T-cell (primary cell): ENCODE data around the gene GOT2. TPM values are rescaled to one million over a fixed set of nuclear protein-coding genes. Genes with fewer than 3 reads are reported as not detected.
A peak's percentile ranks its signal among the peaks of the same experiment; 100 is the strongest.

ENCODE experiments used
- ATAC-seq, 4 experiments: fragments of 200-7000 bp in 3 of 4; fragments of 150-1000 bp in 1 of 4; cut with Tn5 transposase; replicated peaks in 1 of 4; 1 replicate in 3 of 4; 2 replicates in 1 of 4; pipeline ENCODE4 v1.10.0; 2021; ENCODE audit warnings: moderate library complexity in 3 of 4, mild to moderate bottlenecking in 2 of 4, moderate number of reproducible peaks in 1 of 4
- CTCF ChIA-PET, 2 donors: fragments of 300-600 bp; sonication (Branson Sonifier 250); formaldehyde crosslinking; loops; one replicate each; lab custom pipeline; 2022; ENCODE audit warnings: antibody characterized with exemption in 2 of 2; lab: Charles Lee
- POLR2A ChIA-PET, 2 donors: fragments of 300-600 bp; sonication (Branson Sonifier 250); formaldehyde crosslinking; loops; one replicate each; lab custom pipeline; 2022; ENCODE audit warnings: antibody characterized with exemption in 2 of 2; lab: Charles Lee
- DNase-seq, 35 experiments: peaks; one replicate each; pipeline versions ENCODE4 v3.0.0 to v3.0.0-alpha.2; 2013 to 2023
- H3K27ac ChIP-seq: one replicate; pipeline ENCODE4 v1.5.1; 2013; ENCODE audit warnings: low read length
- H3K27me3 ChIP-seq, 2 experiments: replicated peaks in 1 of 2; 1 replicate in 1 of 2; 2 replicates in 1 of 2; pipeline versions ENCODE4 v1.6.1 to v1.7.0; 2013; ENCODE audit warnings: low read length in 1 of 2, mixed read lengths in 1 of 2; ENCODE audit not compliant: control insufficient read depth in 2 of 2, insufficient read depth in 2 of 2; ENCODE audit errors: extremely low read depth in 1 of 2
- H3K36me3 ChIP-seq, 2 donors: 1 replicate in 1 of 2; 2 replicates in 1 of 2; pipeline versions ENCODE4 v1.6.1 to v1.7.0; 2013; ENCODE audit warnings: low read length in 1 of 2; ENCODE audit not compliant: control insufficient read depth in 2 of 2, insufficient read depth in 1 of 2; ENCODE audit errors: extremely low read depth in 1 of 2
- H3K4me1 ChIP-seq, 2 experiments: 1 replicate in 1 of 2; 2 replicates in 1 of 2; pipeline versions ENCODE4 v1.6.1 to v1.7.0; 2013; ENCODE audit warnings: low read length in 2 of 2, mixed read lengths in 1 of 2; ENCODE audit not compliant: insufficient read depth in 2 of 2, control insufficient read depth in 1 of 2; ENCODE audit errors: extremely low read depth in 1 of 2
- H3K4me3 ChIP-seq, 2 donors: 1 replicate in 1 of 2; 2 replicates in 1 of 2; pipeline versions ENCODE4 v1.5.1 to v1.7.0; 2013; ENCODE audit warnings: mild to moderate bottlenecking in 2 of 2, low read length in 1 of 2, moderate library complexity in 1 of 2; ENCODE audit not compliant: control insufficient read depth in 1 of 2; ENCODE audit errors: extremely low read depth in 1 of 2
- H3K9me3 ChIP-seq: 2 replicates; pipeline ENCODE4 v1.7.0; 2013
- H3K27ac Mint-ChIP-seq, 2 donors: one replicate each; pipeline ENCODE4 v1.8.0; 2020 to 2021; ENCODE audit warnings: mild to moderate bottlenecking in 2 of 2, mixed read lengths in 2 of 2
- H3K27me3 Mint-ChIP-seq, 2 donors: one replicate each; pipeline ENCODE4 v1.8.0; 2021 to 2022; ENCODE audit warnings: mixed read lengths in 2 of 2
- H3K36me3 Mint-ChIP-seq: one replicate; pipeline ENCODE4 v1.8.0; 2021; ENCODE audit warnings: mixed read lengths
- H3K4me1 Mint-ChIP-seq, 3 donors: one replicate each; pipeline ENCODE4 v1.8.0; 2020 to 2022; ENCODE audit warnings: mixed read lengths in 3 of 3, mild to moderate bottlenecking in 1 of 3
- H3K4me3 Mint-ChIP-seq, 3 donors: one replicate each; pipeline ENCODE4 v1.8.0; 2020 to 2022; ENCODE audit warnings: mild to moderate bottlenecking in 3 of 3, mixed read lengths in 3 of 3, moderate library complexity in 3 of 3
- H3K9me3 Mint-ChIP-seq, 3 donors: one replicate each; pipeline ENCODE4 v1.8.0; 2020 to 2022; ENCODE audit warnings: mixed read lengths in 3 of 3
- WGBS: methylation state at CpG from one replicate; pipeline ENCODE4 v1.1.5; 2013; ENCODE audit warnings: missing lambda C conversion rate; ENCODE audit not compliant: insufficient coverage; 5-methylcytosine and 5-hydroxymethylcytosine counted together
- total RNA-seq, 35 experiments: library from RNA in 6 of 35; stranded (reverse) in 6 of 35; fragments of 120-200 nt in 1 of 35; gene quantifications; one replicate each; pipeline versions ENCODE4 v1.2.1 to v1.2.4 and lab custom pipeline; 2013 to 2026

Gene GOT2
- total RNA-seq, 5 donors from 2014 or later (not counting 1 experiment from before 2014, with no cell fraction given) = 29.2 to 43.4 (median 42.0) TPM

DNA sequence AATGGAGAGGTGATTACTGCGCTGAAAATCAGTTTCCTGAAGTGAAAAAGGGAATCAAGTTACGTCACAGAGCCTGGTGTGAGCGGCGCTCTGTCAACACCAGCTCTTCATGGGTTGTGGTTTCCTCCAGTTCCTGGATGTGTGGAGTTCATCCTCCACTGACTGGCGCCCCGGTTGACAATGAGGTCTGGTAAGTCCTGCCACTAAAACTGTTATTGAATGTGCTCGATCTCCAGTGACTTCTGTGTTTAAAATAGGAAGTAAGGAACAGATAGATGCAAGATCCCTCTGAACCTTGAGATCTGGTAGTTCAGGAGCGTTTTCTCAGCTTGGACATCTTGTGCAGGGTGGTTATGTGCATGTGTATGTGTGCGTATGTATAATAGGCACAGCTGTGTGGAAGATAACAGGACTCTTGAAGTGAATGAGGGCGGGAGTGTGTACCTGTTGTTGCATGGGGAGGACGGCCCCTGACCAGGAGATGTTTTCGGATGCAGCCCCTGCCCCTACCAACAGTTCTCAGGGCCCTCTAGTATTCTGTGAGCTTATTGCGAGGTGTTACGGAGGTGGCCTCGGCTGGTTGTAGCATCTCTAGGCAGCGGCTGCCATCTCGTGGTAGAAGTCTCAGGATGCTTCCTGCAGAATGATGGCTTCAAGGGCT is 22.0 kb upstream of the GOT2 start:
- Histone ChIP-seq H3K4me1 (peaks cover 0 to 7% of the 10 kb centered on the region in 2 experiments), H3K9me3 (no peaks in the 10 kb centered on the region), H3K27me3 (peaks cover 0 to 2% of the 10 kb centered on the region in 2 experiments), H3K27ac (peak overlapping the region; percentile 30), H3K36me3 (no peaks in the 10 kb centered on the region), H3K4me3 (peak overlapping the region in 1 of 2 donors; percentile 16)
- Mint-ChIP-seq H3K27ac (peak overlapping the region; percentile 79 to 85), H3K36me3 (no peaks in the 10 kb centered on the region), H3K27me3 (no peaks in the 10 kb centered on the region), H3K9me3 (no peaks in the 10 kb centered on the region), H3K4me1 (peaks cover 9% of the 10 kb centered on the region in 3 donors), H3K4me3 (peak overlapping the region; percentile 51 to 62 (median 61))
- WGBS = 5% methylated on average over 13 of the region's 17 CpGs
- ChIA-PET CTCF (interaction anchor here (0.5 to 2.6 kb wide), 31 partner anchors 11 to 856 kb away, joined by 3 to 28 read pairs (median 4); partner anchors contain the start of genes CFAP20 (in 1 of the 2), GINS3 (in 1 of the 2), SETD6 (in 1 of the 2) and SLC38A7 (in 1 of the 2)), POLR2A (interaction anchor here (0.5 kb wide), 2 partner anchors 176 to 178 kb away, joined by 3 read pairs; no protein-coding TSS in a partner anchor)
- DNase-seq = peak; percentile 55 to 87 (median 73)
- peak; percentile 88 to 95 (median 95) for ATAC-seq

GRCh38 chr16:58753711-58754134 is 19.6 kb upstream of the GOT2 start:
- CTCF ChIA-PET = no interaction called here

GRCh38 chr16:58744497-58744896 is 10.4 kb upstream of the GOT2 start:
- Histone ChIP-seq H3K4me3 (no peak overlapping the region), H3K27me3 (peaks cover 0 to 4% of the 10 kb centered on the region in 2 experiments), H3K36me3 (no peaks in the 10 kb centered on the region), H3K9me3 (no peaks in the 10 kb centered on the region), H3K4me1 (no peaks in the 10 kb centered on the region), H3K27ac (no peak overlapping the region)
- H3K36me3 Mint-ChIP-seq = no peaks in the 10 kb centered on the region
- no peaks in the 10 kb centered on the region for H3K4me1 Mint-ChIP-seq
- no peak overlapping the region for H3K27ac Mint-ChIP-seq
- no peak overlapping the region for H3K4me3 Mint-ChIP-seq
- no peaks in the 10 kb centered on the region for H3K9me3 Mint-ChIP-seq
- CTCF ChIA-PET = interaction anchor here (1.0 to 1.4 kb wide), 2 partner anchors 12 kb away, joined by 3 to 4 read pairs; no protein-coding TSS in a partner anchor
- ATAC-seq = no peak
- WGBS = 100% methylated on average over 2 of the region's 7 CpGs
- POLR2A ChIA-PET = no interaction called here
- H3K27me3 Mint-ChIP-seq = peaks cover 0 to 2% of the 10 kb centered on the region in 2 donors
- DNase-seq = no peak

More at GRCh38 chr16:58753711-58754134, 19.6 kb upstream of the GOT2 start:
- H3K9me3 ChIP-seq = no peaks in the 10 kb centered on the region
- no peaks in the 10 kb centered on the region for H3K36me3 Mint-ChIP-seq
- H3K27me3 ChIP-seq = peaks cover 0 to 2% of the 10 kb centered on the region in 2 experiments
- H3K27me3 Mint-ChIP-seq = no peaks in the 10 kb centered on the region
- H3K4me1 Mint-ChIP-seq = peaks cover 9% of the 10 kb centered on the region in 3 donors
- H3K27ac Mint-ChIP-seq = no peak overlapping the region
- H3K4me1 ChIP-seq = peaks cover 0 to 7% of the 10 kb centered on the region in 2 experiments
- H3K9me3 Mint-ChIP-seq = no peaks in the 10 kb centered on the region
- no peak overlapping the region for H3K27ac ChIP-seq
- WGBS = 81% methylated on average over 8 of the region's 9 CpGs
- no peak overlapping the region for H3K4me3 ChIP-seq
- DNase-seq (no peak), ATAC-seq (no peak)
- H3K4me3 Mint-ChIP-seq = no peak overlapping the region
- POLR2A ChIA-PET = no interaction called here
- no peaks in the 10 kb centered on the region for H3K36me3 ChIP-seq

DNA sequence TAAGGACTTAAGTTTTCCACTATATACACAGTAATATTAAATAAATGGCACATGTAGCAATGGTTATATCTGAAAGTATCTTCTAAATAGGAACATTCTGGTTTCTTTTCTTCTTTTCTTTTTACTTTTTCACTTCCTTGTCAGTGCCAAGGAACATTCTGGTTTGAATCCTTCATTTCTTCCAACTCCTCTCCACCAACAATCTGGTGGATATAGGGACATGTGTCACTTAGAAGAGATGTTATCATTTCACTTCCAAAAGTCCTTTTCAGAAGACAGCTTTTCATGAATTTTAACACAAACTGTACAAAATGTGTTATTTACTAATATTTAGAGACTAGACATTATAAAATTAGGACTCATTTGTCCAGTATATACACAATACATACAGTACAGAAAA is 7.9 kb upstream of the GOT2 start:
- no peaks in the 10 kb centered on the region for H3K36me3 Mint-ChIP-seq
- ATAC-seq = no peak
- CTCF ChIA-PET = no interaction called here

GRCh38 chr16:58741166-58741565 is 7.0 kb upstream of the GOT2 start:
- DNase-seq (no peak), ATAC-seq (no peak)
- peaks cover 0 to 5% of the 10 kb centered on the region in 2 donors for H3K27me3 Mint-ChIP-seq
- H3K9me3 Mint-ChIP-seq = no peaks in the 10 kb centered on the region
- H3K9me3 ChIP-seq = no peaks in the 10 kb centered on the region
- CTCF ChIA-PET = no interaction called here
- no peaks in the 10 kb centered on the region for H3K36me3 Mint-ChIP-seq
- POLR2A ChIA-PET = interaction anchor here in 1 of 2 donors (0.6 kb wide), 1 partner anchor 189 kb away, joined by 3 read pairs; no protein-coding TSS in a partner anchor
- no peak overlapping the region for H3K4me3 Mint-ChIP-seq
- no peak overlapping the region for H3K27ac ChIP-seq
- no CpG with 5 or more reads among the region's 3 CpGs for WGBS
- H3K27ac Mint-ChIP-seq = no peak overlapping the region
- no peaks in the 10 kb centered on the region for H3K36me3 ChIP-seq
- no peaks in the 10 kb centered on the region for H3K4me1 Mint-ChIP-seq
- peaks cover 0 to 4% of the 10 kb centered on the region in 2 experiments for H3K27me3 ChIP-seq
- no peak overlapping the region for H3K4me3 ChIP-seq
- no peaks in the 10 kb centered on the region for H3K4me1 ChIP-seq

More for the DNA sequence above, 7.9 kb upstream of the GOT2 start:
- Mint-ChIP-seq H3K4me3 (no peak overlapping the region), H3K27me3 (peaks cover 0 to 5% of the 10 kb centered on the region in 2 donors), H3K9me3 (no peaks in the 10 kb centered on the region), H3K27ac (no peak overlapping the region), H3K4me1 (no peaks in the 10 kb centered on the region)
- no peaks in the 10 kb centered on the region for H3K4me1 ChIP-seq
- H3K9me3 ChIP-seq = no peaks in the 10 kb centered on the region
- H3K27ac ChIP-seq = no peak overlapping the region
- peaks cover 0 to 4% of the 10 kb centered on the region in 2 experiments for H3K27me3 ChIP-seq
- H3K4me3 ChIP-seq = no peak overlapping the region
- POLR2A ChIA-PET = no interaction called here
- no peaks in the 10 kb centered on the region for H3K36me3 ChIP-seq
- no peak for DNase-seq

DNA sequence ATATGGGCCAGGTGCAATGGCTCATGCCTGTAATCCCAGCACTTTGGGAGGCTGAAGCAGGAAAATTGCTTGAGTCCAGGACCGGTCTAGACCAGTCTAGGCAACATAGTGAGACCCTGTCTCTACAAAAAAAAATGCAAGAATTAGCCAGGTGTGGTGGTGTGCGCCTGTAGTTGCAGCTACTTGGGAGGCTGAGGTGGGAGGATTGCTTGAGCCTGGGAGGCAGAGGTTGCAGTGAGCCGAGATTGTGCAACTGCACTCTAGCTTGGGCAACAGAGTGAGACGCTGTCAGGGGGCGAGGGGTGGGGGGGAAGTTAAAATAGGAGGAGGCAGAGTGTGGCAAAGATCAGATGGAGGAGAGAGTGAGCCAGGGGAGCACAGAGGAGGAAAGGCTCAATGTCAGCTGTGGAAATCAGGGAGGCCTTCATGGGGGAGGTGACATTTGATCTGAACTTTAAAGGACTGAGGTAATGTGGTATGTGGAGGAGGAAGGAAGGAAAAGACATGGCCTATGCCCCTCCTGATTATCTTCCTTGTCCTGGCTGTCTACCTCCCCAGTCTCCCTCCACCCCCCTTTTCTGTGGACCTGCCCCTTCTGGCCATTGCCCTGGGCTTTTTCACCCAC is 4.7 kb upstream of the GOT2 start:
- Mint-ChIP-seq H3K36me3 (no peaks in the 10 kb centered on the region), H3K27me3 (peaks cover 0 to 5% of the 10 kb centered on the region in 2 donors), H3K4me1 (peaks cover 2 to 10% (median 7%) of the 10 kb centered on the region in 3 donors), H3K4me3 (no peak overlapping the region), H3K9me3 (no peaks in the 10 kb centered on the region), H3K27ac (no peak overlapping the region)
- Histone ChIP-seq H3K27ac (no peak overlapping the region), H3K27me3 (peaks cover 0 to 4% of the 10 kb centered on the region in 2 experiments), H3K36me3 (no peaks in the 10 kb centered on the region), H3K9me3 (no peaks in the 10 kb centered on the region), H3K4me1 (peaks cover 0 to 7% of the 10 kb centered on the region in 2 experiments), H3K4me3 (no peak overlapping the region)
- 74% methylated on average over 5 of the region's 5 CpGs for WGBS
- ChIA-PET POLR2A (no interaction called here), CTCF (interaction anchor here in 1 of 2 donors (0.6 kb wide), 1 partner anchor 141 kb away, joined by 3 read pairs; no protein-coding TSS in a partner anchor)
- no peak for ATAC-seq
- DNase-seq = no peak
